GM12865 (cell line): ENCODE measurements around the gene SPATS2L.

ENCODE experiments used
- DNase-seq: peaks from one replicate; pipeline ENCODE4 v3.0.0; 2010; ENCODE audit warnings: low read depth
- H3K4me3 ChIP-seq: 2 replicates; pipeline ENCODE4 v1.5.1; 2011; ENCODE audit warnings: mild to moderate bottlenecking, low read depth, low read length, control low read depth
- TF ChIP-seq, protein P1 (sequence below): IDR thresholded peaks from 2 replicates; pipeline ENCODE4 v1.5.1; 2011; ENCODE audit warnings: low read length, control low read depth, low read depth, inconsistent platforms; ENCODE audit not compliant: insufficient read depth; ENCODE audit errors: missing control alignments

SPATS2L gene

GRCh38 chr2:200445284-200445683 is 138.8 kb downstream of the SPATS2L start:
- DNase-seq: no peak
- no peak overlapping the region for H3K4me3 ChIP-seq
- TF ChIP-seq, protein P1, sequence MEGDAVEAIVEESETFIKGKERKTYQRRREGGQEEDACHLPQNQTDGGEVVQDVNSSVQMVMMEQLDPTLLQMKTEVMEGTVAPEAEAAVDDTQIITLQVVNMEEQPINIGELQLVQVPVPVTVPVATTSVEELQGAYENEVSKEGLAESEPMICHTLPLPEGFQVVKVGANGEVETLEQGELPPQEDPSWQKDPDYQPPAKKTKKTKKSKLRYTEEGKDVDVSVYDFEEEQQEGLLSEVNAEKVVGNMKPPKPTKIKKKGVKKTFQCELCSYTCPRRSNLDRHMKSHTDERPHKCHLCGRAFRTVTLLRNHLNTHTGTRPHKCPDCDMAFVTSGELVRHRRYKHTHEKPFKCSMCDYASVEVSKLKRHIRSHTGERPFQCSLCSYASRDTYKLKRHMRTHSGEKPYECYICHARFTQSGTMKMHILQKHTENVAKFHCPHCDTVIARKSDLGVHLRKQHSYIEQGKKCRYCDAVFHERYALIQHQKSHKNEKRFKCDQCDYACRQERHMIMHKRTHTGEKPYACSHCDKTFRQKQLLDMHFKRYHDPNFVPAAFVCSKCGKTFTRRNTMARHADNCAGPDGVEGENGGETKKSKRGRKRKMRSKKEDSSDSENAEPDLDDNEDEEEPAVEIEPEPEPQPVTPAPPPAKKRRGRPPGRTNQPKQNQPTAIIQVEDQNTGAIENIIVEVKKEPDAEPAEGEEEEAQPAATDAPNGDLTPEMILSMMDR: no peak

DNA sequence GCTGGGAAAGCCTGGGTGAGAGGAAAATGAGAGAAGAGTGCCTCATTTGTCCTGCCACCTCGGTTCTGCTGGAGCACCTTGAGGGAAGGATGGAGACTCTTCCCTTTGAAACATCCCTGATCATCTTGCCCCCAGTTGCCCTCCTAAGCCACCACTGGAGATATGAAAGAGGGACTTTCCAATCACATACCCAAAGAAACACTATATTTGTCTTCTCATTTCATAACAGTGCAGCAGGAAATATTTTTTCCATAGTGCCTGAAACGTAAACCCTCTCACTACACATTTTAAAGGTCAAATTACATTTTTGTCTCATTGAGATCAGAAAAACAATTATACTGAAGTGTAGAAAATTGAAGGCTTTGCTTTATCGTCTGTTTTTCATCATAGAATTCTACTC is 140.1 kb downstream of the SPATS2L start:
- TF ChIP-seq, protein P1: no peak
- no peak overlapping the region for H3K4me3 ChIP-seq
- DNase-seq: no peak

DNA sequence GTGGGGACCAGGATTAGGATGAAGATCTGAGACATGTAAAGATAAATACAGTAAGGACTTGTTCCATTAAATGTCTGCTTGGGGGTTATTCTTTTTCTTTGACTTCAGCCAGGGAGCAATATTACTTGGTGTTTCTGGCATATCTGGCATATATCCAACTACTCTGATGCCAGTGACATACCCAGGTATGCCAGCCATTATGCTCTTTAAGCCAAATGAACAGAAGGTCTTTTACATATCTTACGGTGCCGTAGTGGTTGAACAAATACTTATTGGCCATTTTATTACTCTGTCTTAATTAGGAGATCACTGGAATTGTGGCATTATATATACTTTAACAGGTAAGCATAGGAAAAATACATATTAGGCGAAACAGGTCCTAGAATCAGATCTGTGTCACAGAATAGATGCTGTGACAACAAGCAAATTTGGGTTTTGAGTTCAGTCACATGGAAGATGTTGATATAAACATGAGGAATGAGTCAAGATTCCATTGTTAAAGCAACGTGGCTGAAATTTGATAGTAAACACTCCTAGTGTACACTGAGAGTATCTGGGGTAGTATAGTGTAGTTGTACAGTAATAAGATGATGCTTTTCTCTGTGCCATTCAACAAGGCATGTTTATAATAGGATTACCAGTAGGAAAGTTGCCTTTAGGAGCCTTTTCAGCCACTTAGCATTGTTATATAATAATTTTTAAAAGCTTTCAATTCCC is 140.8 kb downstream of the SPATS2L start:
- no peak for DNase-seq
- H3K4me3 ChIP-seq: no peak overlapping the region
- TF ChIP-seq, protein P1: no peak

GRCh38 chr2:200448455-200448854 is 142.0 kb downstream of the SPATS2L start:
- no peak for DNase-seq
- no peak overlapping the region for H3K4me3 ChIP-seq
- TF ChIP-seq, protein P1: no peak

- no peak overlapping the region for H3K4me3 ChIP-seq
- no peak for DNase-seq
- TF ChIP-seq, protein P1: no peak
These were observed 142.7 kb downstream of the SPATS2L start for GRCh38 chr2:200449149-200449548.

DNA sequence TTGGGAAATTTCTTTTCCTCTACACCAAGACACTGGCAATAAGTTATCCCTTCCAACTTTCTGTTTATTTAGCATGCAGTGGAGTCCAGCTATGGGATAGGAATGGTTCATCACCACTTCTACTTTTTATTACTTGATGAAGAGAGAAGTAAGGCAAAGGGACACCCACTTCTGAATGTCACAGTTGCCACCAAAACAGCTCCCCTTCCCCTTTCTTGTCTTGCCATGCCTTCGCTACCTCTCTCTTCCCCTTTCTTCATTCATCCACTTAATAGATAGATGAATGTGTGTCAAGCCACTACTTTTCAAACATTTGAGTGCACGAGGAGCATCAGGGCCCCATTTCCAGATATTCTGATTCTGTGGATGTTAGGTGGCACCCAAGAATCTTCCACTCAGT is 143.8 kb downstream of the SPATS2L start:
- DNase-seq: no peak

GRCh38 chr2:200451511-200451910 is 145.0 kb downstream of the SPATS2L start:
- no peak overlapping the region for H3K4me3 ChIP-seq
- TF ChIP-seq, protein P1: no peak
- DNase-seq: peak; percentile 14

More for the DNA sequence above, 143.8 kb downstream of the SPATS2L start:
- H3K4me3 ChIP-seq: no peak overlapping the region
- TF ChIP-seq, protein P1: no peak
